H1 (cell line): ENCODE measurements around the gene CACNA2D1. TPM values are rescaled to one million over a fixed set of nuclear protein-coding genes. Genes with fewer than 3 reads are reported as not detected.

Source experiments
- CTCF ChIA-PET: fragments of 300-600 bp; sonication (Branson Sonifier 250); formaldehyde crosslinking; loops from one replicate; lab custom pipeline; 2021; ENCODE audit not compliant: partially characterized antibody; lab: Charles Lee
- POLR2A ChIA-PET: fragments of 300-600 bp; sonication (Branson Sonifier 250); formaldehyde crosslinking; loops from one replicate; lab custom pipeline; 2021; ENCODE audit warnings: inconsistent platforms; ENCODE audit not compliant: partially characterized antibody; lab: Charles Lee
- DNase-seq, 2 experiments: peaks; one replicate each; pipeline versions ENCODE4 v3.0.0 to v3.0.0-alpha.2; 2010 to 2022; ENCODE audit warnings: low spot score in 2 of 2, low read depth in 1 of 2, mixed read lengths in 1 of 2
- FAIRE-seq: peaks from 2 replicates; lab custom pipeline; 2011; peaks lifted over from hg19 to GRCh38; lab: Jason Lieb, UNC
- H2AFZ ChIP-seq: 2 replicates; pipeline ENCODE4 v1.8.1; 2012; ENCODE audit warnings: low read length, inconsistent platforms
- H2AK5ac ChIP-seq: 2 replicates; pipeline ENCODE4 v1.6.1; 2013; ENCODE audit warnings: low read depth, low read length
- H2BK120ac ChIP-seq: replicated peaks from 2 replicates; pipeline ENCODE3; 2013; ENCODE audit warnings: low read depth, low read length, inconsistent platforms
- H2BK12ac ChIP-seq: 2 replicates; pipeline ENCODE4 v1.6.1; 2013; ENCODE audit warnings: low read depth, low read length
- H2BK15ac ChIP-seq: 2 replicates; pipeline ENCODE4 v1.6.1; 2013; ENCODE audit warnings: low read length
- H2BK20ac ChIP-seq: 2 replicates; pipeline ENCODE4 v1.6.1; 2013; ENCODE audit warnings: low read length
- H2BK5ac ChIP-seq: 2 replicates; pipeline ENCODE4 v1.6.1; 2013; ENCODE audit warnings: low read depth, low read length
- H3K14ac ChIP-seq: 2 replicates; pipeline ENCODE4 v1.6.1; 2013; ENCODE audit warnings: inconsistent platforms; ENCODE audit not compliant: insufficient read length
- H3K18ac ChIP-seq: 2 replicates; pipeline ENCODE4 v1.6.1; 2013; ENCODE audit warnings: low read length; ENCODE audit errors: extremely low read depth
- H3K23ac ChIP-seq: 2 replicates; pipeline ENCODE4 v1.6.1; 2013; ENCODE audit warnings: inconsistent platforms; ENCODE audit not compliant: insufficient read length
- H3K23me2 ChIP-seq: 2 replicates; pipeline ENCODE4 v1.6.1; 2013; ENCODE audit warnings: low read depth, low read length
- H3K27ac ChIP-seq: 2 replicates; pipeline ENCODE4 v1.6.1; 2011; ENCODE audit warnings: low read depth, low read length, inconsistent platforms
- H3K27me3 ChIP-seq, 4 experiments: replicated peaks in 1 of 4; 1 replicate in 1 of 4; 2 replicates in 3 of 4; pipeline versions ENCODE4 v1.6.1 to v1.8.1; 2011 to 2013; ENCODE audit warnings: low read length in 3 of 4, mild to moderate bottlenecking in 3 of 4, inconsistent platforms in 2 of 4, mixed read lengths in 2 of 4, moderate library complexity in 1 of 4; ENCODE audit not compliant: control insufficient read depth in 3 of 4, insufficient read depth in 3 of 4; ENCODE audit errors: extremely low read depth in 1 of 4
- H3K36me3 ChIP-seq, 4 experiments: 2 replicates each; pipeline versions ENCODE4 v1.6.1 to v1.8.1; 2011 to 2013; ENCODE audit warnings: mild to moderate bottlenecking in 4 of 4, low read length in 3 of 4, moderate library complexity in 2 of 4, control low read depth in 1 of 4, inconsistent platforms in 1 of 4; ENCODE audit not compliant: insufficient read depth in 4 of 4, control insufficient read depth in 2 of 4
- H3K4ac ChIP-seq: replicated peaks from 2 replicates; pipeline ENCODE3; 2013; ENCODE audit warnings: low read length, low read depth, mixed read lengths, inconsistent platforms; ENCODE audit not compliant: insufficient read length
- H3K4me1 ChIP-seq, 4 experiments: replicated peaks in 1 of 4; 1 replicate in 1 of 4; 2 replicates in 3 of 4; pipeline versions ENCODE4 v1.6.1 to v1.8.1; 2011 to 2013; ENCODE audit warnings: low read length in 3 of 4, inconsistent platforms in 2 of 4, mixed read lengths in 1 of 4; ENCODE audit not compliant: insufficient read depth in 4 of 4, control insufficient read depth in 3 of 4
- H3K4me2 ChIP-seq, 2 experiments: 2 replicates each; pipeline versions ENCODE4 v1.6.1 to v1.8.1; 2011 to 2013; ENCODE audit warnings: low read depth in 2 of 2, low read length in 2 of 2, control low read depth in 1 of 2, inconsistent platforms in 1 of 2, mild to moderate bottlenecking in 1 of 2; ENCODE audit not compliant: insufficient read depth in 1 of 2
- H3K4me3 ChIP-seq, 4 experiments: fragments of 200-600, 300-600 bp in 1 of 4; sonication (generic), shearing (Covaris generic), sonication (Bioruptor Twin) in 1 of 4; 2 replicates each; pipeline versions ENCODE4 v1.5.1 to v1.8.1; 2011 to 2016; ENCODE audit warnings: low read length in 4 of 4, low read depth in 3 of 4, control low read depth in 2 of 4, inconsistent platforms in 2 of 4, mild to moderate bottlenecking in 2 of 4, mixed read lengths in 1 of 4, moderate library complexity in 1 of 4; ENCODE audit not compliant: insufficient read depth in 2 of 4; ENCODE audit errors: extremely low read depth in 1 of 4
- H3K56ac ChIP-seq: replicated peaks from 2 replicates; pipeline ENCODE3; 2013; ENCODE audit warnings: low read depth, mild to moderate bottlenecking, mixed read lengths, low read length, inconsistent platforms; ENCODE audit not compliant: insufficient read length
- H3K79me1 ChIP-seq: 2 replicates; pipeline ENCODE4 v1.6.1; 2013; ENCODE audit warnings: low read depth, low read length, control low read depth
- H3K79me2 ChIP-seq, 2 experiments: 2 replicates each; pipeline versions ENCODE4 v1.6.1 to v1.8.1; 2012 to 2013; ENCODE audit warnings: low read length in 2 of 2, mild to moderate bottlenecking in 2 of 2, inconsistent platforms in 1 of 2; ENCODE audit not compliant: insufficient read depth in 2 of 2, control insufficient read depth in 1 of 2
- H3K9ac ChIP-seq, 4 experiments: replicated peaks in 1 of 4; 1 replicate in 1 of 4; 2 replicates in 3 of 4; pipeline versions ENCODE4 v1.6.1 to v1.8.1; 2011 to 2013; ENCODE audit warnings: low read depth in 3 of 4, low read length in 3 of 4, control low read depth in 2 of 4, mild to moderate bottlenecking in 2 of 4, moderate library complexity in 2 of 4, inconsistent platforms in 1 of 4; ENCODE audit errors: extremely low read depth in 1 of 4
- H3K9me3 ChIP-seq, 2 experiments: 2 replicates each; pipeline versions ENCODE4 v1.6.1 to v1.8.1; 2012 to 2013; ENCODE audit warnings: mild to moderate bottlenecking in 2 of 2, moderate library complexity in 2 of 2, control low read depth in 1 of 2, inconsistent platforms in 1 of 2, low read depth in 1 of 2, low read length in 1 of 2, mixed read lengths in 1 of 2; ENCODE audit not compliant: insufficient read depth in 2 of 2
- H4K20me1 ChIP-seq, 2 experiments: replicated peaks in 1 of 2; 2 replicates each; pipeline versions ENCODE3 to v1.8.1; 2011 to 2013; ENCODE audit warnings: inconsistent platforms in 2 of 2, low read length in 2 of 2, mild to moderate bottlenecking in 1 of 2; ENCODE audit not compliant: insufficient read depth in 2 of 2, control insufficient read depth in 1 of 2
- H4K5ac ChIP-seq: 2 replicates; pipeline ENCODE4 v1.6.1; 2013; ENCODE audit warnings: low read length, low read depth, mixed read lengths, inconsistent platforms; ENCODE audit not compliant: insufficient read length
- H4K8ac ChIP-seq: 2 replicates; pipeline ENCODE4 v1.8.0; 2013; ENCODE audit warnings: mild to moderate bottlenecking, moderate library complexity, low read length, inconsistent platforms; ENCODE audit not compliant: insufficient read depth; ENCODE audit errors: extremely low read depth
- H4K91ac ChIP-seq: replicated peaks from 2 replicates; pipeline ENCODE3; 2013; ENCODE audit warnings: low read length, mixed read lengths, inconsistent platforms; ENCODE audit not compliant: insufficient read length
- MAFK ChIP-seq: IDR thresholded peaks from 2 replicates; pipeline ENCODE4 v1.6.1; 2012; ENCODE audit warnings: low read depth, mild to moderate bottlenecking, improper control_type of control experiment, low read length
- NANOG ChIP-seq: IDR thresholded peaks from 2 replicates; pipeline ENCODE4 v1.6.1; 2011; ENCODE audit warnings: low read length, low read depth, mild to moderate bottlenecking, inconsistent platforms; ENCODE audit not compliant: insufficient read depth, poor library complexity, severe bottlenecking
- SRF ChIP-seq: IDR thresholded peaks from 2 replicates; pipeline ENCODE4 v1.6.1; 2011; ENCODE audit warnings: mild to moderate bottlenecking, low read depth, low read length, moderate library complexity
- TCF12 ChIP-seq: IDR thresholded peaks from 2 replicates; pipeline ENCODE4 v1.6.1; 2011; ENCODE audit warnings: low read depth, mild to moderate bottlenecking, low read length
- WGBS, 2 experiments: shearing (Covaris generic) in 1 of 2; methylation state at CpG; one replicate each; pipeline versions ENCODE4 v1.1.6 to v1.1.7; 2013 to 2015; ENCODE audit warnings: low lambda C conversion rate in 2 of 2, mixed read lengths in 2 of 2, inconsistent platforms in 1 of 2, low coverage in 1 of 2, missing lambda C conversion rate in 1 of 2; ENCODE audit not compliant: insufficient replicate concordance in 2 of 2, insufficient coverage in 1 of 2, insufficient read length in 1 of 2; ENCODE audit errors: extremely low coverage in 1 of 2, missing lambda C conversion rate in 1 of 2; 5-methylcytosine and 5-hydroxymethylcytosine counted together
- polyA plus RNA-seq, 7 experiments: library from polyadenylated mRNA; depleted of rRNA in 3 of 7; stranded (reverse) in 5 of 7; unstranded in 2 of 7; fragments of >200 nt in 5 of 7; fragments of 200-250 nt in 2 of 7; gene quantifications; 1 replicate in 5 of 7; 2 replicates in 1 of 7; 4 replicates in 1 of 7; pipeline versions ENCODE4 v1.2.1 to v1.2.3, GENCODE V29; 2011 to 2013; ENCODE audit warnings: missing spikeins in 2 of 7, mixed read lengths in 2 of 7
- total RNA-seq: library from RNA; stranded (reverse); fragmentation: NEBNext Ultra II Directional; extraction: Animal tissue kit (Norgen Biotek cat#: 25700); gene quantifications from 2 replicates; pipeline ENCODE4 v1.2.1, GENCODE V29; 2021

CACNA2D1 gene
- total and polyA plus RNA-seq, 2 of the 8 experiments (the other 6 are each of a cell fraction or from before 2014, with no cell fraction given) = 4.3 to 27.3 TPM

GRCh38 chr7:82156168-82156567, 287.4 kb downstream of the CACNA2D1 start:
- Histone ChIP-seq H3K18ac (no peak overlapping the region), H4K91ac (no peak overlapping the region), H3K14ac (no peak overlapping the region), H3K79me1 (no peaks in the 10 kb centered on the region), H4K20me1 (no peaks in the 10 kb centered on the region), H2BK5ac (no peak overlapping the region), H3K23ac (no peak overlapping the region), H2BK12ac (no peak overlapping the region), H3K36me3 (no peaks in the 10 kb centered on the region; a peak in 1 of 8 replicates), H3K27me3 (no peaks in the 10 kb centered on the region; a peak in 2 of 7 replicates), H3K4me3 (no peak overlapping the region), H3K27ac (no peak overlapping the region), H2BK15ac (no peak overlapping the region), H4K8ac (no peak overlapping the region), H2BK120ac (no peak overlapping the region), H2AK5ac (no peak overlapping the region), H3K23me2 (no peaks in the 10 kb centered on the region), H2BK20ac (no peak overlapping the region), H3K79me2 (no peaks in the 10 kb centered on the region), H3K4me2 (no peak overlapping the region), H2AFZ (no peak overlapping the region), H4K5ac (no peak overlapping the region), H3K9ac (no peak overlapping the region), H3K4ac (no peak overlapping the region), H3K56ac (no peak overlapping the region), H3K9me3 (no peaks in the 10 kb centered on the region), H3K4me1 (no peaks in the 10 kb centered on the region; a peak in 1 of 7 replicates)
- CTCF ChIA-PET = no interaction called here
- FAIRE-seq (peak; percentile 32), DNase-seq (no peak)
- POLR2A ChIA-PET = no interaction called here
- 19% methylated on average over 3 of the region's 3 CpGs; no CpG with 5 or more reads in 1 of the 2 experiments for WGBS, 2 experiments
- TF ChIP-seq TCF12 (0 out of 2 replicates have a peak, but pooled peaks have one; percentile 48), SRF (no peak), NANOG (peak; percentile 84), MAFK (no peak)
